ENCODE data around the gene RPS6KB2.
A peak's percentile ranks its signal among the peaks of the same experiment; 100 is the strongest.

Gene RPS6KB2

GRCh38 chr11:67431346-67432249, 3.3 kb downstream of the RPS6KB2 start:
- no peak for DNase-seq

GRCh38 chr11:67432655-67433349, 4.5 kb downstream of the RPS6KB2 start:
- no peak for DNase-seq

- DNase-seq, result no peak
Measured at GRCh38 chr11:67433536-67434394, 5.5 kb downstream of the RPS6KB2 start.

GRCh38 chr11:67434395-67434881, 6.1 kb downstream of the RPS6KB2 start:
- no peak for DNase-seq

GRCh38 chr11:67435031-67435726, 6.9 kb downstream of the RPS6KB2 start:
- no peak for DNase-seq

- DNase-seq, result no peak
Measured at GRCh38 chr11:67435727-67436458, 7.6 kb downstream of the RPS6KB2 start.

GRCh38 chr11:67436459-67437081, 8.3 kb downstream of the RPS6KB2 start:
- peak; percentile 87 for DNase-seq

- peak; percentile 70 for DNase-seq
Measured at GRCh38 chr11:67437082-67437808, 9.0 kb downstream of the RPS6KB2 start, which contains the start of gene PTPRCAP. Gene PTPRCAP (minus strand): TSS chr11:67437682. CDS start chr11:67437619, 63 bp downstream.

GRCh38 chr11:67437809-67438157, 9.5 kb downstream of the RPS6KB2 start:
- DNase-seq, result no peak

GRCh38 chr11:67438158-67438902, 10.0 kb downstream of the RPS6KB2 start:
- DNase-seq, result peak; percentile 91

- peak; percentile 65 for DNase-seq
Measured at GRCh38 chr11:67439321-67440228, 11.3 kb downstream of the RPS6KB2 start.

- DNase-seq, result no peak
Measured at GRCh38 chr11:67440229-67441097, 12.2 kb downstream of the RPS6KB2 start.

GRCh38 chr11:67441098-67441563, 12.8 kb downstream of the RPS6KB2 start:
- no peak for DNase-seq

GRCh38 chr11:67441731-67442351, 13.5 kb downstream of the RPS6KB2 start:
- no peak for DNase-seq

- DNase-seq, result no peak
Measured at GRCh38 chr11:67442504-67443404, 14.5 kb downstream of the RPS6KB2 start.

GRCh38 chr11:67445515-67445914, 17.2 kb downstream of the RPS6KB2 start:
- DNase-seq, result no peak
